GM18507 (cell line): ENCODE results near the gene SNTG2.

Source experiments
- DNase-seq: peaks from one replicate; pipeline ENCODE4 v3.0.0; 2011; ENCODE audit warnings: low read depth; ENCODE audit not compliant: insufficient read length; ENCODE audit errors: extremely low spot score
- FAIRE-seq: peaks from 2 replicates; lab custom pipeline; 2011; peaks lifted over from hg19 to GRCh38; lab: Jason Lieb, UNC

Gene SNTG2

GRCh38 chr2:981258-981657 lies 30.6 kb downstream of the SNTG2 start:
- DNase-seq (no peak), FAIRE-seq (no peak)

GRCh38 chr2:981759-982158 lies 31.1 kb downstream of the SNTG2 start:
- DNase-seq (no peak), FAIRE-seq (no peak)

- DNase-seq (no peak), FAIRE-seq (no peak)
These were observed 34.8 kb downstream of the SNTG2 start for GRCh38 chr2:985317-985898.

GRCh38 chr2:987789-988188 lies 37.1 kb downstream of the SNTG2 start:
- FAIRE-seq (no peak), DNase-seq (no peak)

GRCh38 chr2:989781-990467 lies 39.3 kb downstream of the SNTG2 start:
- no peak for FAIRE-seq
- no peak for DNase-seq

- DNase-seq (no peak), FAIRE-seq (no peak)
These were observed 40.3 kb downstream of the SNTG2 start for GRCh38 chr2:990970-991369.

GRCh38 chr2:1002350-1002749 lies 51.7 kb downstream of the SNTG2 start:
- no peak for DNase-seq
- no peak for FAIRE-seq

GRCh38 chr2:1004398-1004797 lies 53.7 kb downstream of the SNTG2 start:
- FAIRE-seq, result no peak
- no peak for DNase-seq

GRCh38 chr2:1010415-1010930 lies 59.8 kb downstream of the SNTG2 start:
- DNase-seq, result no peak
- FAIRE-seq, result no peak

- no peak for FAIRE-seq
- DNase-seq, result no peak
These were observed 60.4 kb downstream of the SNTG2 start for GRCh38 chr2:1011006-1011405.

GRCh38 chr2:1011985-1012384 lies 61.3 kb downstream of the SNTG2 start:
- FAIRE-seq, result no peak
- no peak for DNase-seq

- no peak for DNase-seq
- no peak for FAIRE-seq
These were observed 64.2 kb downstream of the SNTG2 start for GRCh38 chr2:1014802-1015201.

GRCh38 chr2:1016500-1016899 lies 65.9 kb downstream of the SNTG2 start:
- no peak for DNase-seq
- FAIRE-seq, result no peak

GRCh38 chr2:1017827-1018226 lies 67.2 kb downstream of the SNTG2 start:
- DNase-seq (no peak), FAIRE-seq (no peak)

- FAIRE-seq (no peak), DNase-seq (no peak)
These were observed 69.6 kb downstream of the SNTG2 start for GRCh38 chr2:1020206-1020605.

GRCh38 chr2:1022178-1022577 lies 71.5 kb downstream of the SNTG2 start:
- FAIRE-seq, result no peak
- no peak for DNase-seq

- no peak for FAIRE-seq
- DNase-seq, result no peak
These were observed 74.3 kb downstream of the SNTG2 start for GRCh38 chr2:1024981-1025380.

- DNase-seq (no peak), FAIRE-seq (no peak)
These were observed 75.5 kb downstream of the SNTG2 start for GRCh38 chr2:1026141-1026540.

- no peak for FAIRE-seq
- DNase-seq, result no peak
These were observed 78.2 kb downstream of the SNTG2 start for GRCh38 chr2:1028831-1029230.

GRCh38 chr2:1032030-1032429 lies 81.4 kb downstream of the SNTG2 start:
- FAIRE-seq, result no peak
- no peak for DNase-seq

- FAIRE-seq, result no peak
These were observed 82.4 kb downstream of the SNTG2 start for GRCh38 chr2:1033069-1033468.

More at GRCh38 chr2:1033069-1033468, 82.4 kb downstream of the SNTG2 start:
- DNase-seq, result no peak
